ENCODE measurements around the gene CCDC149. TPM values are rescaled to one million over a fixed set of nuclear protein-coding genes. Genes with fewer than 3 reads are reported as not detected.

CCDC149 gene
- total RNA-seq, 3 donors from 2014 or later (not counting 1 experiment from before 2014, with no cell fraction given) = 0.14 to 0.86 (median 0.43) TPM

GRCh38 chr4:24764345-24764744, 148.5 kb downstream of the CCDC149 start:
- no peak overlapping the region for H3K27ac ChIP-seq (ENCODE audit: low read length)
- Mint-ChIP-seq H3K4me3 (no peak overlapping the region), H3K27me3 (ENCODE audit: low read depth in 2 of 2) (no peaks in the 10 kb centered on the region), H3K9me3 (peaks cover 2 to 7% of the 10 kb centered on the region in 2 donors), H3K4me1 (no peaks in the 10 kb centered on the region), H3K36me3 (no peaks in the 10 kb centered on the region), H3K27ac (no peak overlapping the region)
- H3K36me3 ChIP-seq (ENCODE audit: control insufficient read depth, insufficient read depth, low read length) = no peaks in the 10 kb centered on the region
- no peaks in the 10 kb centered on the region for H3K4me1 ChIP-seq (ENCODE audit: control insufficient read depth, insufficient read depth, low read length)
- H3K9me3 ChIP-seq (ENCODE audit: control insufficient read depth, insufficient read depth, low read length) = no peaks in the 10 kb centered on the region
- no peak overlapping the region for H3K4me3 ChIP-seq (ENCODE audit: low read length)
- no peak for ATAC-seq
- TF ChIP-seq CTCF (IDR thresholded peaks at IDR 0.05) = no peak
- 91% methylated on average over 3 of the region's 3 CpGs for WGBS (ENCODE audit: insufficient coverage)
- intact Hi-C loops (cut with micrococcal nuclease) = no loop called here
- no peak for DNase-seq
- no peaks in the 10 kb centered on the region for H3K27me3 ChIP-seq (ENCODE audit: control insufficient read depth, insufficient read depth, low read length)

- no peak overlapping the region for H3K4me3 ChIP-seq (ENCODE audit: low read length)
- intact Hi-C loops (cut with micrococcal nuclease) = no loop called here
- H3K36me3 ChIP-seq (ENCODE audit: control insufficient read depth, insufficient read depth, low read length) = no peaks in the 10 kb centered on the region
- no peaks in the 10 kb centered on the region for H3K4me1 ChIP-seq (ENCODE audit: control insufficient read depth, insufficient read depth, low read length)
- H3K36me3 Mint-ChIP-seq = peaks cover 3% of the 10 kb centered on the region
- DNase-seq = no peak
- peaks cover 2 to 7% of the 10 kb centered on the region in 2 donors for H3K9me3 Mint-ChIP-seq
- H3K27ac ChIP-seq (ENCODE audit: low read length) = no peak overlapping the region
- no peaks in the 10 kb centered on the region for H3K4me1 Mint-ChIP-seq
- H3K27me3 ChIP-seq (ENCODE audit: control insufficient read depth, insufficient read depth, low read length) = no peaks in the 10 kb centered on the region
- H3K9me3 ChIP-seq (ENCODE audit: control insufficient read depth, insufficient read depth, low read length) = peaks cover under 1% of the 10 kb centered on the region
- no peak for ATAC-seq
- H3K4me3 Mint-ChIP-seq = no peak overlapping the region
- H3K27me3 Mint-ChIP-seq (ENCODE audit: low read depth in 2 of 2) = no peaks in the 10 kb centered on the region
- no peak overlapping the region for H3K27ac Mint-ChIP-seq
- no peak for TF ChIP-seq CTCF (IDR thresholded peaks at IDR 0.05)
- 88% methylated on average over 5 of the region's 5 CpGs for WGBS (ENCODE audit: insufficient coverage)
Observed at GRCh38 chr4:24763631-24764297, 149.1 kb downstream of the CCDC149 start.

Other genes with a start within 250 kb of the CCDC149 start
- gene SOD3, start 117.5 kb downstream of the CCDC149 start, total RNA-seq = not detected
- not detected for gene LGI2, start 117.9 kb upstream of the CCDC149 start, total RNA-seq
- gene SEPSECS, start 247.4 kb upstream of the CCDC149 start, total RNA-seq = 10 to 100 TPM; 18.5 to 26.6 (median 20.7) TPM